Dermis microvascular lymphatic vessel endothelial cell (primary cell): ENCODE measurements around the gene LDAH. TPM values are rescaled to one million over a fixed set of nuclear protein-coding genes. Genes with fewer than 3 reads are reported as not detected.

Experiments used
- DNase-seq, 2 donors: peaks; one replicate each; pipeline versions ENCODE4 v3.0.0 to v3.0.0-alpha.2; 2010; ENCODE audit warnings: low read depth in 2 of 2
- total RNA-seq: library from RNA; depleted of rRNA; stranded (reverse); fragments of >200 nt; gene quantifications from 2 replicates; pipeline ENCODE4 v1.2.1, GENCODE V29; 2014

LDAH gene
- total RNA-seq, 1 donor from 2014 or later, result 17.3 TPM

- DNase-seq, result peak in 1 of 2 donors; percentile 50
Observed at GRCh38 chr2:20682167-20682920, 140.6 kb downstream of the LDAH start.

DNA sequence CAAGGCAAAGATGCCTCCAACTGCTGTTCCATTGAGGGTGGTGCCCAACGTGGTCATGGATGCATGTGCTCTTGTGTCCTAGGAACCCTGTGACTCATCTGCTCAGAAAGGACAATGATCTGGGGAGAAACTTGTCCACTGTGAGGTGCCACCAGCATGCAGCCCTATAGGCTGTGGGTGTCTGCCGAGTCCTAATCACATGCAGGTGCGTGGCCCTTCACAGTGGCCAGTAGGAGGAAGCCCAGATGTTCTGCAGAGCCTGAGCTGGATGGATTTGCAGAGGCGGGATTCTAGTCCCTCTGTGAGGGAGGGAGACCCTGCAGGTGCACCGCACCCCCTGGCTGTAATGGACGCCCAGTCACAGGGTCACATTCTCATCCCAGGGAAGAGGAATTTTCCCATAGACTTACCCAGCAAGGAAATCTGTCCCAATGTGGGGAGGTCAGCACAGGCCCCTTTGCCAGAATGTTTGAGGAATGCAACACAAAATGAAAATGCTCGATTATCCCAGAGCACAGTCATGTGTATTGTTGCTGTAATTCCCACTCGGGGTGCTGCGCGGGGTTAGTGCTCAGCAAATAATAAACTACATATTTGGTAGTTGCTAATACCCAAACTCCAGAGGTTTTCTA lies 142.0 kb downstream of the LDAH start:
- no peak for DNase-seq

DNA sequence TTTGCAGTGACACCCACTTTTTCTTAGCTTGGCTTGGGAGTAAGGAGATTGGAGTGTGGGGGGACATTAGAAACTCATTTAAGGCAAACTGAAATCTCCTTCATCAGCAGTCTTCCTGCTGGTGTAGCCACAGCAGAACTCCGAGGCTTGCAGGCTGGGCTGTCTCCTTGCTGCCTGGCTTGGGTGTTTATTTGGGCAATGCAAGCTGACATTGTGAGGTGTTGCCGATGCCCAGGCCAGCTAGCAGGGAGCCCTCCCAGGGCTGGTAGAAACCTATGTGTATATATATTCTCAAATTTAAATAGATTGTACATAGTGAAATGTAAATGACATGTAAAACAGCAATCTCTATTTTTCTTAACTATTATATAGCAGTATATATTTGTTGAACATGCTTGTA lies 144.1 kb downstream of the LDAH start:
- no peak for DNase-seq

DNA sequence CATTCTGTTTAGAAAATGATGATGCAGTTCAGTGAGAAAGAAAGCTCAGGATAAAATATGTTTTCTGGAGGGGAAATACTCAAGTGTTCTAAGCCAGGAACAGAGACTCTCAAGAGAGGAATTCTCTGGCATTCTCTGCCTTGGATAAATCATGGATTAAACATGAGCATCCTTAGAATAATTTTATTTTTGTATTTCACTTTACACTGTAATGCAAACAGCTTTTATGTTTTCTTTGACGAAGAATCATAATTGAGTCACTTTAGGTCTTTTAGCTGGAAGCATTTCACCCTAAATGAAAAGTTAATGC lies 144.9 kb downstream of the LDAH start:
- DNase-seq, result no peak

GRCh38 chr2:20677301-20678085 lies 145.4 kb downstream of the LDAH start:
- DNase-seq, result no peak

GRCh38 chr2:20676353-20677215 lies 146.3 kb downstream of the LDAH start:
- DNase-seq, result no peak

GRCh38 chr2:20675701-20676352 lies 147.1 kb downstream of the LDAH start:
- DNase-seq, result no peak

- peak in 1 of 2 donors; percentile 81 for DNase-seq
Observed at GRCh38 chr2:20674974-20675679, 147.8 kb downstream of the LDAH start.

DNA sequence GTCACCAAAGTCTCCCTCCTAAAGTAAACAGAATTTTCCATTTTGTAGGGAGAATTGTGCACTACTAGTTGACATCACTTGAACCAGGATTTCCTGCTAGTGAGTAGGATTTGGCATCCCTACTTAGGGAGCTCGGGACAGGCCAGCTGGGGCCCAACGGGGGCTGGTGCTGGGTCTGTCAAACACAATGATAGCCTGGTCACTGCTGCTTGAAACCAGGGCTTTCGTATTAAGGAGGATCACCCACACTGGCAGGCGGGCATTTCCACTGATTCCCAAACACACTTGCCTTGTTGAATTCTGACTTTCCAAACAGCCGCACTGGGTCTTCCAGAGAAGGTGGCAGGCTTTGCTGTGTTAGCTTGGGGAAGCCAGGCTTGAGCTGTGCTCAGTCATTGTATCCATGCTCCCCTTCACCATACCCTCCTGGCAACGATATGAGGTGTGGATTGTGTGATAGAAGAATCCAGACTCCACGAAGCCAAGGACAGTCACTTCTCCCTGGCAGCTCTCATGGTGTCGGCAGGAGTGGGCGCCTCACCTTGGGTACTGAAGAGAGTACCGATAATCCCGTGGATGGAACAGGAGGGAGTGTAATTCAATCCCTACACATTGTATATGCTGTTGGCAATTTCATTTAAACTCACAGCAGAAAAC lies 148.5 kb downstream of the LDAH start:
- DNase-seq, result no peak

DNA sequence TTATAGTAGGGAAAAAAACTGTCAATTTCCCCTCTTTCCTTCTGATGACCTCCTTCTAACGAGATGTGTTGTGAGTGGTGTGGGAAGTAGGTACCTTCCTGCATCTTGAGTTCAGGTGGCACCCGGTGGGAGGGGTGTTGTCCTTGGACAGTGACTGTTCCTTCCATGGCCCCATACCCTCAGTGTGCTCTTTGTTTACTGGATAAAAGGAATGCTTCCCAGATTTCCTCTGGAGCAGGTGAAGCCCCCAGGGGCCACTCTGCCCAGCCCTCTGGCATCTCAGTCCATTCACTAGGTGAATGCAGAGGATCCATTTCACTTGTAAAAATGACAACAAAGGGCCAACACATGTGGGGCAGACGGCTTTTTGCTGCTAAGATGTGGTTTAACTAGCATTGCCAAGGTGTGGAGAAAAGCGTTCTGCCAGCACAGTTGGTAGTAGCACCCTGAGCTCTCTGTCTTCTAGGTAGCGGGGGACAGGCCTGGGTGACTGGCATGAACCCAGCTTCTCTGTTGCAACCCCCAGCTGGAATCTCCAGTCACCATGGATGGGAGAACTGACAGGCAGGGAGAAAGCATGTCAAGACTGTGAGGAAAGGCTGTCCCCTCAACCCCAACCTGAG lies 149.1 kb downstream of the LDAH start:
- DNase-seq, result no peak

- no peak for DNase-seq
Observed at GRCh38 chr2:20672201-20672951, 150.5 kb downstream of the LDAH start.

GRCh38 chr2:20671736-20672080 lies 151.2 kb downstream of the LDAH start:
- no peak for DNase-seq

DNA sequence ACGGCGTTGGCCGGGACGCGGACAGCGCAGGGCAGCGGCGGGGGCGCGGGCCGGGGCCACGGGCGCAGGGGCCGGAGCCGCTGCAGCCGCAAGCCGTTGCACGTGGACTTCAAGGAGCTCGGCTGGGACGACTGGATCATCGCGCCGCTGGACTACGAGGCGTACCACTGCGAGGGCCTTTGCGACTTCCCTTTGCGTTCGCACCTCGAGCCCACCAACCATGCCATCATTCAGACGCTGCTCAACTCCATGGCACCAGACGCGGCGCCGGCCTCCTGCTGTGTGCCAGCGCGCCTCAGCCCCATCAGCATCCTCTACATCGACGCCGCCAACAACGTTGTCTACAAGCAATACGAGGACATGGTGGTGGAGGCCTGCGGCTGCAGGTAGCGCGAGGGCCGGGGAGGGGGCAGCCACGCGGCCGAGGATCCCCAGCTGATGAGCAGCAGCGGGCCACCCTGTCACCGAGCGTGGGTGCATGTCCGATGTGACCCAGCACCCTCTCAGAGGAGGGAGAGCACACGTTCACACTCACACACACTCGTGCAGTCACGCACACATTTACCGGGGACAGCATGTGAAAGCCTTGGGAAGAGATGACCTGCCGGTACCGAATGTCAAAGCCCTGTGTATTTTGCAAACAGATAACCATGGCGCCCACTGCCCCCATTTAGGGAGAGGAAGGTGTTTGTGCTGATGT lies 151.7 kb downstream of the LDAH start:
- no peak for DNase-seq

- DNase-seq, result no peak
Observed at GRCh38 chr2:20670315-20671035, 152.4 kb downstream of the LDAH start.

GRCh38 chr2:20669562-20670314 lies 153.2 kb downstream of the LDAH start:
- DNase-seq, result no peak

DNA sequence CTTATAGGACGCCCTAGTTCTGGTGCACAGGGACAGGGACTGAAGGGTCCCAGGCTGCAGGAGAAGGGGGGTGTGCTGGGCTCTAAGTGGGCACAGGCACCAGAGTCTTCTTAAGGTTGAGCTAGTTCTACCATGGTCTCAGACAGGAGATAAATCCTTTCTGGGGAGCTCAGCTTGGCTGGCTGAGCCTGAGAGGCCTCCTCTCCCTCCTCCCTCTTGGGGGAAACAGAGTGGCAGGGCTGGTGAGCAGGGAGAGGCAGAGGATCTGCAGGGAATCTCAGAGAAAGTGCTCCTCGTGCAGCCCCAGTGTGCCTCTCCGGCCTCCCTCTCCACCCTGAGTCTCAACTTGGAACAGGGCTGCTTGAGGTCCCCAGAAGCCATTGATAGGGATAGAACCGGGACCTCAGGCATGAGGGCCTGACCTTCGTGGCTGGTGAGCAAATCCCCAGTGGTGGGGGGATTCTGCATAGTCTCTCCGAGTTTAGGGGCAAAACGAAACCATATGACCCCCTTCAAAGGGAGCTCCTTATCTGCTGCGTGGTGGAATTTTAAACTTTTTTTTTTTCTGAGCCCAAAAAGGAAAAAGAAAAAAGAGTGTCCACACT lies 153.9 kb downstream of the LDAH start:
- no peak for DNase-seq
